ENCODE measurements around the gene PAQR6.

The PAQR6 gene, protein sequence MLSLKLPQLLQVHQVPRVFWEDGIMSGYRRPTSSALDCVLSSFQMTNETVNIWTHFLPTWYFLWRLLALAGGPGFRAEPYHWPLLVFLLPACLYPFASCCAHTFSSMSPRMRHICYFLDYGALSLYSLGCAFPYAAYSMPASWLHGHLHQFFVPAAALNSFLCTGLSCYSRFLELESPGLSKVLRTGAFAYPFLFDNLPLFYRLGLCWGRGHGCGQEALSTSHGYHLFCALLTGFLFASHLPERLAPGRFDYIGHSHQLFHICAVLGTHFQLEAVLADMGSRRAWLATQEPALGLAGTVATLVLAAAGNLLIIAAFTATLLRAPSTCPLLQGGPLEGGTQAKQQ

DNA sequence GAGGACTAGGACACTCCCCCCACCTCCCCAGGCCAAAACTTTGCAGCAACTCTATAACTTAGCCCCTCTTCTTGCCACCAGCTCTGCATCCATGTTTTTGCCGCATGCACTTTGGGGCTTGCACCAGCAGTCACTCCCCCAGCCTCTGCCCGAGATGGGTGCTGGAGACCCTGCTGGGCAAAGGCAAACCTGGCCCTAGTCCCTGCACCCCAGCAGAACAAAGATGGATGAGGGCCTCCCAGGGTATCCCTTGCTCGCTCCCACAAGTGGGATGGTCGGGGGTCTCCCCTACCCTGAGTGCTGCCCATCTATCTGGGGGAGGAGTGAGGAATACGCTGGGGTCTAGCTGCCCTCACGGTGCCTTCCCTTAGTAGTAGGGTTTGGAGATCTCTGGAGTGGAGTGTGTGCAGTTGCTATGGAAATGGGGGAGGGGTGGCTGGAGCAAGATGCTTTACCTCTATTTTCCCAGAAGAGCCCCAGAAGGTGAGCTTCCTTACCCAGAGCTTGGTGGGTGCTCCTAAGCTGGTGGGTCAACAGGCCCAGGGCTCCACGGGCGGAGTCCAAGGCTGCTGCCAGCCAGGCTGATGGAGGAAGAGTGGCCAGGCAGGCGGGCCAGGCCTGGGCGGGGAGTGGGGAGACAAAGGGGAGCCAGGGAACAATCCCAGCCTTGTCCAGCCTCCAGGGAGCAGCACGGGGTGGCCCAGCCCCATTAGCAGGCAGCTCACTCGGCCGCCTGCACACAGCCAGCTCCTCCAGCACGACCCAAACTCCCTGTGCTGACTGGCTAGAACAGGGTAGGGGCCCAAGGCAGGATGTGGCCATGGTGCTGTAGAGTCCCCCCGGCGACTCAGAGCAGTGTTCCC is at the start of gene PAQR6:
TSS of gene PAQR6 (minus strand) at position 597 of the 863 bp plus-strand sequence. CDS start 1,325 bp downstream, outside the sequence.
- peaks cover 32% of the 10 kb centered on the region for H3K36me3 ChIP-seq (ENCODE audit: control insufficient read depth, insufficient read depth, low read length)
- peaks cover 14% of the 10 kb centered on the region; the same call in 1 of the 2 replicates for H3K4me1 ChIP-seq (ENCODE audit: control insufficient read depth, insufficient read depth, low read length)
- H3K27ac ChIP-seq (ENCODE audit: low read length) = no peak within 1 kb of the TSS
- no peak for DNase-seq (ENCODE audit: low read depth, low spot score)
- no CpG with 5 or more reads among the region's 16 CpGs for WGBS (ENCODE audit: insufficient coverage, insufficient read length)
- H3K27me3 ChIP-seq (ENCODE audit: control insufficient read depth, insufficient read depth, low read length) = no peaks in the 10 kb centered on the region
- H3K9me3 ChIP-seq (ENCODE audit: control insufficient read depth, insufficient read depth, low read length) = no peaks in the 10 kb centered on the region
- no peak within 1 kb of the TSS for H3K4me3 ChIP-seq (ENCODE audit: low read length)

DNA sequence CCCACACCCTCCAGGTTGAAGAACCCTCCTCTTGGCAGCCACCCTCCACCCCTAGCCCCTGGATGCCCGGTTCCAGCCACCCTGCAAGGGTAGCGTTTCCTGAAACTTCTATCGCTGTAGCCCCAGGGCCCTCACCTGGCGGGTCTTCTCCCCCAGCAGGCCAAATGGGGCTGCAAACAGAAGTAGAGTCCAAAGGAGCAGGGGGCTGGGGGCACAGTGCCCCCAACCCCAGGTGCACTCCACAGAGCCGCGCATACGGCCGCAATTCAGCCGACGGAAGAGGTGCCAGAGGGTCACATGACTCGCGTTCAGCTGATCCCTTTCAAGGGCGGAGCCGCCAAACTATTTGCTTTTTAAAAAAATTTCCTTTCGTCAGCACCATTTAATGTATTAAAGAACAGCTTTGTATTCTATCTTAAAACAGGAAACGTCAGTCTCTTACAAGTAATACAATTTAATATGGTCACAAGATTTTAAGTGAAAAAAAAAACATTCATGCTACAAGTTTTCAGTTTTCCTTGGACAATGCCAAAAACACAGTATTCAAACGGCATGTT is 47.6 kb upstream of the PAQR6 start, which contains the start of gene GLMP:
TSS of gene GLMP (minus strand) at position 289 of the 557 bp plus-strand sequence. CDS start at position 255, 34 bp downstream.
- H3K4me1 ChIP-seq (ENCODE audit: control insufficient read depth, insufficient read depth, low read length) = peaks cover 5% of the 10 kb centered on the region; the same call in 1 of the 2 replicates
- no peaks in the 10 kb centered on the region for H3K9me3 ChIP-seq (ENCODE audit: control insufficient read depth, insufficient read depth, low read length)
- no peak within 1 kb of the TSS for H3K27ac ChIP-seq (ENCODE audit: low read length)
- H3K36me3 ChIP-seq (ENCODE audit: control insufficient read depth, insufficient read depth, low read length) = peaks cover 7% of the 10 kb centered on the region
- DNase-seq (ENCODE audit: low read depth, low spot score) = no peak
- no CpG with 5 or more reads among the region's 17 CpGs for WGBS (ENCODE audit: insufficient coverage, insufficient read length)
- no peaks in the 10 kb centered on the region for H3K27me3 ChIP-seq (ENCODE audit: control insufficient read depth, insufficient read depth, low read length)
- H3K4me3 ChIP-seq (ENCODE audit: low read length) = peak within 1 kb of the TSS; percentile 86; the same call in 1 of the 2 replicates

DNA sequence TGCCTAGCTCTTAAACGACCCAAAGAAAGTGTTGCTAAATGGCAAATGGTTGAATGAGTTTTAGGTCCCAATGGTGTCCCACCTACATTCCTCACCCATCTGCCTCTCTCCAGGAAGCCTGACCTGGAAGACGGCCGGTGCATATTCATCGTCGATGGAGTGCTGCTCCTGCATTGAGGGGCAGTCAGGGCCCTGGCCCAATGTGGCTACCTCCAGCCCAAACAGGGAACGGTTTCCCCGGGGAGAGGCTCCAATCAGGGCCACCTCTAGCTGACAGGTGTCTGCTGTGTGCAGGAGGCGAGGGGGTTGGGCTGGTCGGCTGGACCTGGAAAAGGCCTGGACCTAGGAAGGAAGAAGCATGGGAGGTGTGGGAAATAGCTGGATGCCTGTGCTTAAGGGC is 46.0 kb upstream of the PAQR6 start:
- Histone ChIP-seq H3K27ac (ENCODE audit: low read length) (no peak overlapping the region), H3K27me3 (ENCODE audit: control insufficient read depth, insufficient read depth, low read length) (no peaks in the 10 kb centered on the region), H3K4me1 (ENCODE audit: control insufficient read depth, insufficient read depth, low read length) (peaks cover 5% of the 10 kb centered on the region; the same call in 1 of the 2 replicates), H3K4me3 (ENCODE audit: low read length) (no peak overlapping the region), H3K36me3 (ENCODE audit: control insufficient read depth, insufficient read depth, low read length) (peaks cover 7% of the 10 kb centered on the region), H3K9me3 (ENCODE audit: control insufficient read depth, insufficient read depth, low read length) (no peaks in the 10 kb centered on the region)
- WGBS (ENCODE audit: insufficient coverage, insufficient read length) = no CpG with 5 or more reads among the region's 9 CpGs
- no peak for DNase-seq (ENCODE audit: low read depth, low spot score)

DNA sequence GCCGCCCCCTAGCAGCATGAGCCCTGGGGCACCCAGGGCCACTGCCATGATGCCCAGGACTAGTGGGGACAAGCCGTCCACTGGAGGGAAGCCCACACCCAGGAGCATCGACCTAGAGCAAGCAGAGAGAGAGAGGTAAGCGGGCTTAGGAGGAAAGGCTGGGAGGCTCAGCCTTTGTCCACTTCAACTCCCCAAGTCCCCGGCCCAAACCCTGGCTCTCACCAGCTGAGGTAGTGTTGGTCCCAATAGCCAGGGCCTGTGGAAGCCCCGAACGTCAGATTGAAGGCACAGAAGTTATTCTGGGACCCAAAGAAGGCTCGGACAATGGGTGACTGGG is 45.2 kb upstream of the PAQR6 start:
- DNase-seq (ENCODE audit: low read depth, low spot score) = no peak
- Histone ChIP-seq H3K9me3 (ENCODE audit: control insufficient read depth, insufficient read depth, low read length) (no peaks in the 10 kb centered on the region), H3K27me3 (ENCODE audit: control insufficient read depth, insufficient read depth, low read length) (no peaks in the 10 kb centered on the region), H3K27ac (ENCODE audit: low read length) (no peak overlapping the region), H3K36me3 (ENCODE audit: control insufficient read depth, insufficient read depth, low read length) (peaks cover 7% of the 10 kb centered on the region), H3K4me1 (ENCODE audit: control insufficient read depth, insufficient read depth, low read length) (peaks cover 5% of the 10 kb centered on the region; the same call in 1 of the 2 replicates), H3K4me3 (ENCODE audit: low read length) (no peak overlapping the region)
- WGBS (ENCODE audit: insufficient coverage, insufficient read length) = no CpG with 5 or more reads among the region's 8 CpGs

DNA sequence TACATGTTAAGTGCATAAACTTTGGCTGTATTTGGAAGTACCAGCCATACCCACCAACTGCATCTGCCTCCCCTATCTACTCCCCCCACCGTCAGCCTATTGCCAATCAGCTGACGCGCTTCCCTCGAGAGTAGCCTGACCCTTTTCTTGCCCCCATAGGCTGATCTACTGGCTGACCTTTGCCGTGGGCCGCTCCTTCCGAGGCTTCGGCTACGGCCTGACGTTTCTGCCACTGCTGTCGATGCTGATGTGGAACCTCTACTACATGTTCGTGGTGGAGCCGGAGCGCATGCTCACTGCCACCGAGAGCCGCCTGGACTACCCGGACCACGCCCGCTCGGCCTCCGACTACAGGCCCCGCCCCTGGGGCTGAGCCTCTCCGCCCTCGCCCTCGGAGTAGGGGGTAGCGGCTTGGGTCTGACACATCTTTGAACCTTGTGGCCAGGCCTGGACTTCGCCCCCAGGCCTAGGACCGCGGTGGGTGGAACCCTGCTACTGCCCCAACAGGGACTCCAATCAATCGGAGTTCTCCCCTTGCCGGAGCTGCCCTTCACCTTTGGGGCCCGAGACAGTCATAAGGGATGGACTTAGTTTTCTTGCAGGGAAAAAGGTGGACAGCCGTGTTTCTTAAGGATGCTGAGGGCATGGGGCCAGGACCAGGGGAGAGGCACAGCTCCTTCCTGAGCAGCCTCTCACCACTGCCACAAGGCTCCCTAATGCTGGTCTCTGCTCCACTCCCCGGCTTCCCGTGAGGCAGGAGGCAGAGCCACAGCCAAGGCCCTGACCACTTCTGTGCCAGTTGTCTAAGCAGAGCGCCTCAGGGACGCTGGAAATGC is 43.6 kb upstream of the PAQR6 start:
- H3K4me3 ChIP-seq (ENCODE audit: low read length) = peak overlapping the region; percentile 25; the same call in 1 of the 2 replicates
- peak; percentile 85 for DNase-seq (ENCODE audit: low read depth, low spot score)
- H3K27ac ChIP-seq (ENCODE audit: low read length) = no peak overlapping the region
- H3K27me3 ChIP-seq (ENCODE audit: control insufficient read depth, insufficient read depth, low read length) = no peaks in the 10 kb centered on the region
- no peaks in the 10 kb centered on the region for H3K9me3 ChIP-seq (ENCODE audit: control insufficient read depth, insufficient read depth, low read length)
- H3K36me3 ChIP-seq (ENCODE audit: control insufficient read depth, insufficient read depth, low read length) = peaks cover 7% of the 10 kb centered on the region
- WGBS (ENCODE audit: insufficient coverage, insufficient read length) = no CpG with 5 or more reads among the region's 37 CpGs
- H3K4me1 ChIP-seq (ENCODE audit: control insufficient read depth, insufficient read depth, low read length) = peaks cover 5% of the 10 kb centered on the region; the same call in 1 of the 2 replicates

DNA sequence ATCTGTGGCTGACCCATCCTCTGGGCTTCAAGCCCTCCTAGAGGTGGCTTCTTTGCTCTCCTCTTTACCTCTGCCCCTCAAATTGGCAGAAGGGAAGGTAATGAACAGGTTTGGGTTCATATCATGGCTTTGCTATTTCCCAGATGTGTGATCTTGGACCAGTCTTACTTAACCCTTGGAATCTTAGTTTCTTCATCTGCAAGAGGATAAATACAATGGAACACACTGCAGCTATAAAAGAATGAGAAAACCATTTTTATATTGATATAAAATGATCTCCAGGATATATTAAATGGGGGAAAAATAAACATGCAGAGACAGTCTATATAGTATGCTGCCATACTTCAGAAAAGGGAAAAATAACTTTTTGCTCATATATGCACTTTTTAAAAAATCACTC is 42.0 kb upstream of the PAQR6 start:
- no peak overlapping the region for H3K27ac ChIP-seq (ENCODE audit: low read length)
- no peaks in the 10 kb centered on the region for H3K9me3 ChIP-seq (ENCODE audit: control insufficient read depth, insufficient read depth, low read length)
- H3K4me3 ChIP-seq (ENCODE audit: low read length) = no peak overlapping the region
- H3K36me3 ChIP-seq (ENCODE audit: control insufficient read depth, insufficient read depth, low read length) = peaks cover 9% of the 10 kb centered on the region
- peaks cover 2% of the 10 kb centered on the region; the same call in 1 of the 2 replicates for H3K4me1 ChIP-seq (ENCODE audit: control insufficient read depth, insufficient read depth, low read length)
- H3K27me3 ChIP-seq (ENCODE audit: control insufficient read depth, insufficient read depth, low read length) = no peaks in the 10 kb centered on the region
- DNase-seq (ENCODE audit: low read depth, low spot score) = no peak

DNA sequence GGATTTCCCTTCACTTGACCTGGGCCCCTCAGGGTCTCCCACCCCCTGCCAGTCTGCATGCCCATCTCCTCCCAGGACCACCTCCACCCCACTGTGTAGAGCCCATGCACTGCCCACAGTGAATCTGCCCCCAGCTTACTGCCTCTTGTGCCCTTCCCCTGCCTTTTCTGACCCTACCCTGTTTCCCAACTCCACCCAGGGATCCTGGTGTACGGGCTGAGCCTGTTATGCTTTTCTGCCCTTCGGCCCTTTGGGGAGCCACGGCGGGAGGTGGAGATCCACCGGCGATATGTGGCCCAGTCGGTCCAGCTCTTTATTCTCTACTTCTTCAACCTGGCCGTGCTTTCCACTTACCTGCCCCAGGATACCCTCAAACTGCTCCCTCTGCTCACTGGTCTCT is 38.2 kb upstream of the PAQR6 start:
- no CpG with 5 or more reads among the region's 8 CpGs for WGBS (ENCODE audit: insufficient coverage, insufficient read length)
- no peaks in the 10 kb centered on the region for H3K9me3 ChIP-seq (ENCODE audit: control insufficient read depth, insufficient read depth, low read length)
- no peak overlapping the region for H3K27ac ChIP-seq (ENCODE audit: low read length)
- DNase-seq (ENCODE audit: low read depth, low spot score) = no peak
- no peak overlapping the region for H3K4me3 ChIP-seq (ENCODE audit: low read length)
- 0 out of 2 replicates have a peak, but pooled peaks cover 2% of the 10 kb centered on the region for H3K36me3 ChIP-seq (ENCODE audit: control insufficient read depth, insufficient read depth, low read length)
- H3K4me1 ChIP-seq (ENCODE audit: control insufficient read depth, insufficient read depth, low read length) = no peaks in the 10 kb centered on the region
- H3K27me3 ChIP-seq (ENCODE audit: control insufficient read depth, insufficient read depth, low read length) = no peaks in the 10 kb centered on the region

DNA sequence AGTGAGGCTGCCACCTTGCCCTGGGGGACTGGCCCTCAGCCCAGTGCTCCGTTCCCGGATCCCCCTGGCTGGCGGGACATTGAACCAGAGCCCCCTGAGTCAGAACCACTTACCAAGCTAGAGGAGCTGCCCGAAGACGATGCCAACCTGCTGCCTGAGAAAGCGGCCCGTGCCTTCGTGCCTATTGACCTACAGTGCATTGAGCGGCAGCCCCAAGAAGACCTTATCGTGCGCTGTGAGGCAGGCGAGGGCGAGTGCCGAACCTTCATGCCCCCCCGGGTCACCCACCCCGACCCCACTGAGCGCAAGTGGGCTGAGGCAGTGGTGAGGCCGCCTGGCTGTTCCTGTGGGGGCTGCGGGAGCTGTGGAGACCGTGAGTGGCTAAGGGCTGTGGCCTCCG is 37.6 kb upstream of the PAQR6 start:
- no peak for DNase-seq (ENCODE audit: low read depth, low spot score)

DNA sequence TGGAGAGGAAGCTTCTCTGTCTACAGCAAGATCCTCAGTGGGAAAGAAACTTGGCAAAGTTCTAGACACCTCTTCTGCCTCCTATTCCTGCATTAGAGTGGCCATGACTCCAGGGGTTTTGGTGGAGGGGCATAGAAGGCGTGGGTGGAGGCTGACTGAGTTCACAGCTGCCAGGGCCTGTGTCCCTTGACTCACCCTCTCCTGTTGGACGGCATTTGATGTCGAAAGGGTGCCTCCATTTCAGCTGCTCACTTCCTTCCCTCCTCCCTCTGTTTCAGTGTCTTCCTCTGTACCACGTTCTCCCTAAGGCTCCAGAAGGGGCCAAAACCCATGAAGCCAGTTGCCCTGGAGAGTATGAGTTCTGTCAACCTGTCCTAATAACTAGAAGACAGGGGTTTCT is 36.9 kb upstream of the PAQR6 start:
- Histone ChIP-seq H3K27me3 (ENCODE audit: control insufficient read depth, insufficient read depth, low read length) (no peaks in the 10 kb centered on the region), H3K4me3 (ENCODE audit: low read length) (no peak overlapping the region), H3K9me3 (ENCODE audit: control insufficient read depth, insufficient read depth, low read length) (no peaks in the 10 kb centered on the region), H3K4me1 (ENCODE audit: control insufficient read depth, insufficient read depth, low read length) (no peaks in the 10 kb centered on the region), H3K36me3 (ENCODE audit: control insufficient read depth, insufficient read depth, low read length) (0 out of 2 replicates have a peak, but pooled peaks cover 2% of the 10 kb centered on the region), H3K27ac (ENCODE audit: low read length) (no peak overlapping the region)
- DNase-seq (ENCODE audit: low read depth, low spot score) = no peak
- WGBS (ENCODE audit: insufficient coverage, insufficient read length) = no CpG with 5 or more reads among the region's 4 CpGs

More for the DNA sequence above, 37.6 kb upstream of the PAQR6 start:
- Histone ChIP-seq H3K9me3 (ENCODE audit: control insufficient read depth, insufficient read depth, low read length) (no peaks in the 10 kb centered on the region), H3K27me3 (ENCODE audit: control insufficient read depth, insufficient read depth, low read length) (no peaks in the 10 kb centered on the region), H3K27ac (ENCODE audit: low read length) (no peak overlapping the region), H3K4me3 (ENCODE audit: low read length) (no peak overlapping the region), H3K36me3 (ENCODE audit: control insufficient read depth, insufficient read depth, low read length) (0 out of 2 replicates have a peak, but pooled peaks cover 2% of the 10 kb centered on the region), H3K4me1 (ENCODE audit: control insufficient read depth, insufficient read depth, low read length) (no peaks in the 10 kb centered on the region)
- WGBS (ENCODE audit: insufficient coverage, insufficient read length) = no CpG with 5 or more reads among the region's 21 CpGs
